GM19397 (cell line): ENCODE data around the gene ENKUR.
A peak's percentile ranks its signal among the peaks of the same experiment; 100 is the strongest.

Experiments
- ATAC-seq: cut with Tn5 transposase; IDR thresholded peaks from one replicate; pipeline ENCODE4 v1.9.1; 2021; ENCODE audit warnings: mild to moderate bottlenecking, moderate library complexity; ENCODE audit not compliant: unreplicated experiment

Gene ENKUR

DNA sequence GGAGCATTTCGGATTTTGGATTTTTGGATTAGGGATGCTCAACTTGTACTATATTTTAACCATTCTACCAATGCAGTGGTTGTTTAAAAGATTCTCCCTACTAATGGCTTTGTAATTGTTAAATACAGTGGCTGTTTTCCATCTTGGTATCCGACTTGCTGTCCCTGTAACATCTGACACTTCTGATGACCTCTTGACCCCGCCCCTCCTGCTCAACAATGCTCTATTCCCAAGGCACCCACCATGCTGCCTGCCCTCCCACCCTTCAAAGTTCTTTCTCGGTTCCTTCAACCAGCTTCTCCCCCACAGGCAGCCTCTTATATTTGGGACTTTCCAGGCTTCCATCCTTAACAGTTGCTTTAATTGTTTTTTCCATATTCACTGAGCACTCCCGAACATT, 65.5 kb downstream of the ENKUR start:
- ATAC-seq: no peak

DNA sequence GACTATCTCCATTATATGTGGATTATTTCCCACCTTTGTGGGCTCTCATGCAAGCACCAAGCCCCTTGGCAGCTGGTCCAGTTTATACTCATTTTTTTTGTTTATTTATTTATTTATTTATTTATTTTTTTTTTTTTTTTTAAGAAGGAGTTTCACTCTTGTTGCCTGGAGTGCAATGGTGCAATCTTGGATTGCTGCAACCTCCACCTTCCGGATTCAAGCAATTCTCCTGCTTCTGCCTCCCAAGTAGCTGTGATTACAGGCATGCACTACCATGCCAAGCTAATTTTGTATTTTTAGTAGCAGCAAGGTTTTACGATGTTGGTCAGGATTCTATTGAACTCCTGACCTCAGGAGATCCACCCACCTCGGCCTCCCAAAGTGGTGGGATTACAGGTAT, 66.3 kb downstream of the ENKUR start:
- no peak for ATAC-seq

DNA sequence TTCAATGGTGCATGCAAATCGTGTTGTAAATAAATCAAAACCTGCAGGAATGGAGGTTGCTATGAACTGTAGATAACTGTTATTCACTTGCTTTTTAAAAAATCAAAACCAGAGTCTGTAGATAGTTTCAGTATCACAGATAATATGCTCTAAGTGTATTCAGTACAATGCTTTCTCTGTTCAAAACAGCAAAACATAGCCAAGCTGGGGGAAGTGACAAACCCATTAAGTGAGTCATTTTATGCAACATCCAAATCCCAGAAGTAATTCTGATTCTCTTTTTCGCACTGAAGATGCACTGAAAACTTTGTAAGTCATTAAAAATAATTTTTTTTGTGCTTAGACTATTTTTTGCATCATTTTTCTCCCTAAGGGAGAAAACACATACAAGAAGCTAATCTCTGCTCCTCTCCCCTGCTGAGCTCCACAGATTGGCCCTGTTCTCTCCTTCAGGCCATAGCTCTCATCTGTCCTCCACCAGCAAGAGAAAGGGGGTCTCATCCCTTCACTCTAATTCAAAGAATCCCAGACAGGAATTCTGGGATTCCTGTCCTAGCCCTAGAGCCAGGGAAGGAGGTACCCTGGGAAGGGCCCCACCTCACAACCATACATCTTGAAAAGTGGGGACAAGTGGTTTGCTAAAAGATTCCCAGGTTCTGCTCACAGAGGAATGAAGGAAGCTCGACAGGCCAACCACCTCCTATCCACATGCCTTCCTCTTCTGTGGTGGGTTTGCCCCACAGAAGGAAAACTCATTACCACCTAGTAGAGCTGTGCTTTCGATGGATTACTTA, 68.5 kb downstream of the ENKUR start:
- peak; percentile 46 for ATAC-seq

DNA sequence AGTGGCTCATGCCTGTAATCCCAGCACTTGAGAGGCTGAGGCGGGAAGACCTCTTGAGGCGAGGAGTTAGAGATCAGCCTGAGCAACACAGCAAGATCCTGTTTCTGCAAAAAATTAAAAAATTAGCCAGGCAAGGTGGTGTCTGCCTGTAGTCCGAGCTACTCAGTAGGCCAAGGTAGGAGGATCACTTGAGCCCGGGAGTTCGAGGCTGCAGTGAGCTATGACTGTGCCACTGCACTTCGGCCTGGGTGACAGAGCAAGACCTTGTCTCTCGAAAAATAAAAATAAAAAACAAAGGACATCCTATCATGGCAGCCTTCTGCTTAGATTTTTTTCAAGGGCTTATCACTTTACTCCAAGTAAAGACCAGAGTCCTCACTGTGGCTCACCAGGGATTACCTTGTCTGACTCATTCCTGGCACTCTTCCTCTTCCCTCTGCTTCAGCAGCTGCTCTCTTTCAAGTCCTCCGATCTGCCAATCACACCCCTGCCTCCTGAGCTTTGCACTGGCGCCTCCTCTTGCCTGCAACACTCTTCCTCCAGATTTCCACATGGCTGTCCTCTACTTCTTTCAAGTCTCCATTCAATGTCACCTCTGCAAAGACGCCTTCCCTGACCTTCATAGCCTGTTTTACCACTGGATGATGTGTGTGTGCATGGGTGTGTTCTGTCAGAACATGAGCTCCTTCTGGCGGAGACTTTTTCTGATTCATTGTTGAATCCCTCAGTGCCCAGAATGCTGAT, 71.3 kb downstream of the ENKUR start:
- ATAC-seq: no peak

DNA sequence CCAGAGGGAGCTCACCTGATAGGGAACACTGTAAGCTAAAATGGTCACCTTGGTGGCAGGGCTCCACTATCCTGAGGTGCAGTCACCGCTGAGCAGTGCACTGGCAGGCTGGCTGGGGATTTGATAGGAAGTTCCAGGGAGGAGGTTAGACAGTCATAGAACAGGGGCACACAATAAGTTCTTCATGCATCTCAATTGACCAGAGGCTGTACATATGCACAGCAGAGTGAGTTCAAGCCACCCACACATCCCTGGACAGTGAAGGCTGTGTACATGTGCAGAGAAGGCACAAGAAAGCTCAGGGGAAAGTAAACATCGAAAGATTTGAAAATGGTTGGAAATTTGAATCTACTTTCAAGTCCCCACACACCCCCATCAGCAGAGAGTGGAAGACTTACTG, 77.4 kb downstream of the ENKUR start:
- no peak for ATAC-seq

DNA sequence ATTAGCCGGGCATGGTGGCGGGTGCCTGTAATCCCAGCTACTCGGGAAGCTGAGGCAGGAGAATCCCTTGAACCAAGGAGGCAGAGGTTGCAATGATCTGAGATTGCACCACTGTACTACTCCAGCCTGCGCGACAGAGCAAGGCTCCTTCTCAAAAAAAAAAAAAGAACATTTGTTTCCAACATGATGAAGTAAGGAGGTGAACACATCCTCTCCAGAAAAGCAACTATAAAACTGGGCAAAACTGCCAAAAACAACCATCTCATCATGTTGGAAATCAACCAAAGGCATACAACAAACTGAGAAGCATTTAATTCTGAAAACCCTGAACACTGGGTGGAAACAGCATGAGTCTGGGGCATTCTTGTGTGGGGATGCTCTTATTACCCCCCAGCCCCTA, 77.9 kb downstream of the ENKUR start:
- no peak for ATAC-seq

DNA sequence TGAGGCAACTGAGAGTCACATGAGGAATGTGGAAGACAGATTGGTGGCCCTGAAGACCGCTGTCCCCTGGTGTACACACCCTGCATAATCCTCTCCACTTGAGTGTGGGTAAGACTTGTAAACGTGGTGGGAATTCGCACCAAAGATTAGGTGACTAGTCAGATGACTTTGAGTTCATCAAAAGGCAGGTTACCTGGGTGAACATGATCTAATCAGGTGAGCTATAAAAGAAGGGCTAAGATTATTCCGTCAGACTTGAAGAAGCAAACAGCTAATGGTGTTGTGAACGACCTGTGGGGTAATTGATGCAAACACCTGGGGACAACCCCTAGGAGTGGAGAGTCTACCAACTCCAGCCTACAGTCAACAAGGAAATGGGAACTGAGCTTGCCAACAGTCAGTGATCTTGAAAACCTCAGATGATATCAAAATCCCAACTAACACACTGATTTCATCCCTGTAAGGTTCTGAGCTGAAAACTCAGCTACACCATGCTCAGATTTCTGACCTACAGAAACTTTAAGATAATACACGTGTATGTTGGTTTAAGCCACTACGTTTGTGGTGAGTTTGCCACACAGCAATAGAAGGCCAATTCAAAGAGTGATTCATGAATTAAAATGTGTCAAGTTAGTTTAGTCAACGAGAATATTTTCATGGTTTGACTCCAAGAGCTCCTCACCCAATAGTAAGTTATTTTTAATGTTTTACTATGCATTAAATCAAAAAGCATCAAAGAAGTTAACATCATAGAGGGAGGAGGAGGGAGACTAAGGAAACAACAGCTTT, 80.3 kb downstream of the ENKUR start:
- ATAC-seq: no peak
